Measurements from ENCODE around the gene RPTOR.
"Not testable (repeated sequence)": the region's sequence is repeated elsewhere in the genome, so short reads cannot be mapped to it uniquely, and the experiment has no call there.

Gene RPTOR

DNA sequence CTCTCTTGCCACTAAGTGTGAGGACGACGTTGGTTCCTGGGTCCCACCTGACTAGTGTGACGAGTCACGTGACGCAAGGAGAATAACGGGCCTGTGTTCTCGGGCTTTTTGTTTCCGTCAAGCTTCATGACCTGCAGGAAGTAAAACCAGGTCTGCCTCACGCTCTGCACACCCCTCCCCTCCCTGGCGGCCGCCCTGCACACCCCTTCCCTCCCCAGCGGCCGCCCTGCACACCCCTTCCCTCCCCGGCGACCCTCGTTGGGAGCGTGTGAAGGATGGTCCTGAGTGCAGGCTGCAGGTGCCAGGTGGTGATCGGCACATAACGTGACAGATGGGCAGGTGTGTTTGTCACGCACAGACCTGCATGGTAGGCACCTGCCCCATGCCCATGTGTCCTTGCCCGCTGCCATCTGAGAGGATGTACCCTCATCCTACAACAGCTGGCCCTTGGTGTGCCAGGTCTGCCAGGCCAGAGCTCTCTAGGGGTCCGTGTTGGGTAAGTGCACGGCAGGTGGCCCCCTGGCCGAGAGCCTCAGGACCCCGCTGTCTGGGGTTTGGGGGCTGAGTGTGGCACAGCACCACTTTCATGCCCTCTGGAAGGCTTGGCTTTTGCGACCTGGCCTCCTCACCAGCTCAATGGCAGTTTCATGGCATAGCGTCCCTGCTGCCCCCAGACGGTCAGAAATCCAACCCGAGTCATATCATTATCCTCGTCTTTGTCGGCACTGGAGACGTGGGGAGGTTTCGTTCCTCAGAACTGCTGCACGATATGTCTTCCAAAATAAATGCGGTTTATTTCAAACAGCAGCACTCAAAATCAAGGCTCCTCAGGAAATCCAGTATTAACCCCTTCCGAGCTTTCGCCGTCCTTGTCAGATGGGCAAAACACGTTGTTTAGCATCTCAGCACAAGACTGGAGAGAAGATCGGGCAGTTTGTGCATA lies 255.2 kb downstream of the RPTOR start:
- no peak for DNase-seq (ENCODE audit: low spot score)

GRCh38 chr17:80800481-80801391 lies 256.1 kb downstream of the RPTOR start:
- DNase-seq (ENCODE audit: low spot score), result no peak

DNA sequence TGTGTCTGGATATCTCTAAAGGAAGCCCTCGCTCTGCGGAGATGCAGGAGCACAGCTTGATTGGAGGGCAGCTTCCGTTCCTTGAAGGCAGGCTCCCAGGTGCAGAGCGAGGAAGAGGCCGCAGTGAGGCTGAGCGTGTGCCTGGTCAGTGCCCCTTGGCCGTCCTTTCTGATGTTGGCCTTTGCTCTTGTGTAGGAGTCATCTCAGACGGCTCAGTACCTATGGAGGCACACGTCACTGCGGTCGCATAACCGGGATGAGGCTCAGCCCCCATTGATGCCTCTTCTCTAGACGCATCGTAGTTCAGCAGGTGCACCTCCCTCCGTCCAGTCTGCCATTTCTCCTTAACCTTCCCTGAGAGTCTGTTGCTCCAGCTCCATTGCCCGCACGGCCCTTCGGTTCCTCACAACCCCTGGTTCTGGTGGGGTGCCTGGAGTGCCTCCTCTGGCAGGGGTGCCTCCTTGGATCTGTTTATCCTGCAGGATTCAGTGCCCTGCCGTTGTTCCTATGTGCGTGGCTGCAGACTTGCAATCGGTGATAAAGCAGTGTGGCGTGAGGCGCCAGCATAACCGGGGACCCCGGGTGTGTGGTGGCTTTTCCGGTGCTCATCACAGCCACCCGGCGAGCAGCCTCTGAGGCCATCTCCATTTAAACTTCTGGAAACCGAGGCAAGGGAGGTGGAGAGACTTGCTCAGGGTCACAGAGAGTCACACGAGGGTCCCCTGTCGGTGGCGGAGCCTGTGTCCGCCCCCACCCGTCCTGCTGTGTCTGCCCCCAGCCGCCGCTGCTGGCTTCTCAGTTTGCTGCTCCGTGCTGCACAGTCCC lies 258.2 kb downstream of the RPTOR start:
- DNase-seq (ENCODE audit: low spot score), result no peak

GRCh38 chr17:80803451-80804428 lies 259.1 kb downstream of the RPTOR start:
- no peak for DNase-seq (ENCODE audit: low spot score)

DNA sequence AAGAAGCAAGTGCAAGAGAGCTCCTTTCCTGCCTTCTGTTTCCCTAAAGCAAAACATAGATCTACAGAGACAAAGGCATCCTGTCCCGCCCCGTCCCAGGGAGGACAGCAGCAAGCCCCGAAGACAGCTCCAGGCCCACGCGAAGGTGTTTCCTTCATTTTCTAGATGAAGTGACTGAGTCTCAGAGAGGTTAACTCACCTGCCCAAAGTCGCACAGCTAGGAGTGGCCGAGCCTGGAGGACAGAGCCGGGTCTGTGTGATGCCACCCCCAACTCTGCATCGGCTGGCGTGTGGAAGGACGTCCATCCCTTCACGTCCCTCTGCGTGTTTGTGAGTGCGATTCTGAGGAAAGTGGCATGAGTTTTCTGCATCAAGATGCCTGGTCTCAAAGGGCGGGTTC lies 259.8 kb downstream of the RPTOR start:
- no peak for DNase-seq (ENCODE audit: low spot score)

GRCh38 chr17:80805032-80805751 lies 260.6 kb downstream of the RPTOR start:
- no peak for DNase-seq (ENCODE audit: low spot score)

GRCh38 chr17:80807014-80807413 lies 262.4 kb downstream of the RPTOR start:
- no peak for DNase-seq (ENCODE audit: low spot score)

DNA sequence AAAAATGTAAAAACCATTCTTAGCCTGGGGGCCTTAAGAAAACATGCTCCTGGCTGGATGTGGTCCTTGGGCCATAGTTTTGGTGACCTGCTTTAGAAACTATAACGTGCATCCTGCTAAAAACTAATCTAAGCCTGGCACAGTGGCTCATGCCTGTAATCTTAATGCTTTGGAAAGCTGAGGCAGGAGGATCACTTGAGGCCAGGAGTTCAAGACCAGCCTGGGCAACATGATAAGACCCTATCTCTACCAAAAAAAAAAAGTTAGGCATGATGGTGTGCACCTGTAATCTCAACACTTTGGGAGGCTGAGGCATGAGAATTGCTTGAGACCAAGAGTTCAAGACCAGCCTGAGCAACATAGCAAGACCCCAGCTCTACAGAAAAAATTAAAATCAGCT lies 263.2 kb downstream of the RPTOR start:
- DNase-seq (ENCODE audit: low spot score), result no peak

- DNase-seq (ENCODE audit: low spot score), result no peak
Observed at GRCh38 chr17:80811181-80812105, 266.8 kb downstream of the RPTOR start.

DNA sequence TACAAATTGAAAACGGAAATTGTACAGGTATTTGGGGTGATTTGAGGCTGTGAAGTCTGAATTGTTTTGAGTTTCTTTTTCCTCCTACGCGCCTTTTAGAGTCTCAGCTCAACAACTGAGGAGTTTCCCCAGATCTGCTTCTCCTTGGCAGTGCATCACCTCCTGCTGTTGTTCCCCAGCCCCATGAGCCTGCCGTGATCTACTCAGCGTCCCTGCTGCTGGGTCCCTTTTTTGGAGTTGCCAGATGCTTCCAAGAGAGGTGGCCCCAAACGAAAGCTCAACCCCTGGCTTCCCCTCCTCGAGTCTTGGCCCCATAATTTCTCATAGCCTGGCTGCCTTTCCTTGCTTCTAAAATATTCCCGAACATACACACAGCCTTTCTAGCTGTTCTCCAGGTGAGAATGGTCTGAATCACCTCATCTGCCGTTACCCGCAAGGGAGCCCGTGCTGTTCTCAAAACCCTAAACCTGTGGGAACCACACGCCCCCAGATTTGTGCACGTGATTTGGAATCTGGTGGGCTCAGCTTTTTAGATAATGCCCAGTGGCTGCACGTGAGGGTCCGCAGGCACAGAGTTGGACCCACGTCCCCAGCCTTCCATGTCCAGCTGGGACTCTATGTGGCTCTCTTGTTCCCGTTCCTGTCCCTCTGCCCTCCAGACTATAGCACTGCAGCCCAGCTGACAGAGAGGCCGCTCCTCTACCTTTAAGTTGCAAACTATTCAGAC lies 267.9 kb downstream of the RPTOR start:
- DNase-seq (ENCODE audit: low spot score), result no peak

DNA sequence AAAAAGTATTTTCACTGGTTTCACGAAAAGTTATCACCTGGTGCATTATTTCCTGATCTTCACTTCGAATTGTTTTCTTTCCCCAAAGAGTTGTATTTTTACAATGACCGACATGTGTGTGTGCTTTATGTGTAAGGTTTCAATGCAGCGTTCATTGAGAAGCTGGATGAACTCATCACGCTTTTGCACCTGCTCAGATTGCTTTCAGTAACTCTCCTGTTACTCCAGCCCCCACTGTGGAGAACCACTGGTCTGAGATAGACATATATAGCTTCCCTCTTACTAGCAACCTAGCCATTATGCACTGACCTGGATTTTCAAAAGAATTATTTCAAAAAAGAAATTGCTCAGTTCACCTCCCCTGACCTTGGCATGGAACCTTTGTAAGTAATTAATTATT lies 268.7 kb downstream of the RPTOR start:
- no peak for DNase-seq (ENCODE audit: low spot score)

DNA sequence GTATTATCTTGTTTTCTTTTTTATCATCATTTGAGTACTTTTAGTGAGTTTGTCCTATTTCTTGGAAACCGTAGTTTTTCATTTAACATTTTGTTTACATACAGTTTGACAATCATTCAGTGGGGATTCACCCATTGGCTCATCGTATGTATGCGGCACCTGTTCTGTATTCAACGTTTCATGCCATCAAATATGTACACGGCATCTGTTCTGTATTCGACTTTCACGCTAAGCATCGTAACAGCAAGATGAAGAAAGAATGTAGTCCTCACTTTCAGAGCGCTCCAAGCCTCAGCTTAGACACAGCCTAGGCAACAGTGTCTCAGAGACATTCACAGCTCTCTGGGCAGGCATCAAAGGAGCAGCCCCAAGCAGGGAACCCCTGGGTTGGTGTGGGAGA lies 269.9 kb downstream of the RPTOR start:
- DNase-seq (ENCODE audit: low spot score), result no peak

- DNase-seq (ENCODE audit: low spot score), result no peak
Observed at GRCh38 chr17:80815151-80815681, 270.6 kb downstream of the RPTOR start.

DNA sequence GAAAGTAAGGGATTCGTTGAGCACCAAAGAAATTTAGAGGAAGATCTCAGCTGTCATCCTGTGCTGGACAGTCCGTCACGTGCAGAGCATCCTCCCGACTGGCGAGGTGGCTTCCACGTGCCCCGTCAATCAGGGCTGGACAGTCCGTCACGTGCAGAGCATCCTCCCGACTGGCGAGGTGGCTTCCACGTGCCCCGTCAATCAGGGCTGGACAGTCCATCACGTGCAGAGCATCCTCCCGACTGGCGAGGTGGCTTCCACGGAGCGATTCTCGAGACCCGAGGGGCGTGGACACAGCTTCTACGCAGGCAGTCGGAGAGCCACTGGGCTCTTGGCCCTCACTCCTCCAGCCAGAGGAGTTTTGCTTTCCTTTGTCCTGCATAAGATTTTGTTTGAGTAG lies 271.1 kb downstream of the RPTOR start:
- not testable (repeated sequence) for DNase-seq (ENCODE audit: low spot score)

DNA sequence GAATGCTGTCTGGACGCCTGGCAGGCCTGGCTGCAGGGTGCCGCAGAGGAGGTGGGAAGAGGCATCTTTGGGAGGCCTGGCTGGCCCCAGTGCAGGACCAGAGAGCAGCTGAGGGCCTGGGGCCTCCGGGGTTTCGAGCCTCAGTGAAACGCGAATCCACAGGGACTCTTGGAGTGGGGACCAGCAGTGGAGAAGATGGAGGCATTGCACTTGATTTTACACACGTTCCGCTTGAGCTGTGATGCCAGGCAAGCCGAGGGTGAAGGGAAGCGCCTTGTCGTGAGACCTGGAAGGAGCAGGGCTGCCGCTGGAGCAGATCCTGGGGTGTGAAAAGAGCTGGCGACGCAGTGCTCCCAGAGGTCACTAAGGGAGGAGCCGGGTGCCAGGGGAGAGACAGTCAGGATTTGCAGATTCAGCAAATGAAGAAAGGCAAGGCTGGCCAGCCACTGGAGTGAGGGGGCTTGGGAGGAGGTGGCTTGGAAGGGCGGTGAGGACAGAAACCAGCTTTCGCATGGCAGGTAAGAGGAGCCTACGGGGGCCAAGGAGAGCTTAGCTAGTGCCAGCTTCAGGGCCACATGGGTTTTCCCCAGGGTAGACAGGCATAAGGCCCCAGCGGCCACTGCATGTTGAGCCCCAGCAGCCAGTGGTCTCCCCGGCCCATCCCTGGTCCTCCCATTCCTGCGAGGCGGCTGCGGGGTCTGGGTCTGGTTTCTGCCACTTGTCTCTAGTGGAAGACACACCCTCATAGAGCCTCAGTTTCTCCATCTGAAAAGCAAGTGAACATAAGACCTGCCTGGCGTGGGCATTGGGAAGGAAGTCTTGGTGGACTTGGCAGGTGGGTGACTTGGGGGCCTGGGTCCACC lies 271.8 kb downstream of the RPTOR start:
- no peak for DNase-seq (ENCODE audit: low spot score)

- no peak for DNase-seq (ENCODE audit: low spot score)
Observed at GRCh38 chr17:80817321-80817845, 272.7 kb downstream of the RPTOR start.

DNA sequence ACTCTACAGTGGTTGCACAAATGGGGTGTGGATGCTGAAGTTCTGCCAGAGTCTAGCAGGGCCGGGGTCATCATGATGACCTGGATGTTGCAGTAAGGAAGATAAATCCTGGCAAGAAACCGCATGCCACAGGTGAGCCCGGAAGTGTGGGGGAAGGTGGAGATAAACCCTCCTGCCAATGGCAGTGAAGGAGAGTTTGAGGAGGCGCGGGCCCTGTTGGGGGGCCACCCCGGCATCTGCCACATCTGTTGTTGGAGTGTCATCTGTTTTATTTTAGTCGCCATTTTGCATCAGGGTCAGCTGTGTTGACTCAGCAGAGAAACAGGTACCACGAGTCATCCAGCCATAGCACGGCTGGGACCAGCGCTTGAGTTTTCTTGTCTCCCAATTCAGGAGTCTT lies 273.2 kb downstream of the RPTOR start:
- peak; percentile 27 for DNase-seq (ENCODE audit: low spot score)
